H9 (cell line): ENCODE results near the gene SKAP1. TPM values are rescaled to one million over a fixed set of nuclear protein-coding genes. Genes with fewer than 3 reads are reported as not detected.

Source experiments
- DNase-seq: peaks from one replicate; pipeline ENCODE4 v3.0.0-alpha.2; 2017
- H2AFZ ChIP-seq: one replicate; pipeline ENCODE4 v1.6.1; 2013; ENCODE audit warnings: mild to moderate bottlenecking, low read length, control low read depth, moderate library complexity
- H2AK5ac ChIP-seq: 2 replicates; pipeline ENCODE4 v1.6.1; 2013; ENCODE audit warnings: low read length, control low read depth, mixed read lengths; ENCODE audit not compliant: insufficient read length
- H2BK120ac ChIP-seq: one replicate; pipeline ENCODE4 v1.6.1; 2013; ENCODE audit warnings: low read depth, mild to moderate bottlenecking, low read length, control low read depth, inconsistent platforms; ENCODE audit not compliant: poor library complexity, severe bottlenecking
- H2BK12ac ChIP-seq: 2 replicates; pipeline ENCODE4 v1.6.1; 2013; ENCODE audit warnings: low read length, control low read depth, mixed read lengths, low read depth; ENCODE audit not compliant: insufficient read length
- H2BK15ac ChIP-seq: 2 replicates; pipeline ENCODE4 v1.6.1; 2013; ENCODE audit warnings: low read depth, low read length, control low read depth
- H2BK20ac ChIP-seq: one replicate; pipeline ENCODE4 v1.6.1; 2013; ENCODE audit warnings: low read depth, mild to moderate bottlenecking, low read length, control low read depth, inconsistent platforms; ENCODE audit not compliant: poor library complexity, severe bottlenecking
- H2BK5ac ChIP-seq: 2 replicates; pipeline ENCODE4 v1.6.1; 2013; ENCODE audit warnings: low read length, control low read depth, mixed read lengths; ENCODE audit not compliant: insufficient read length
- H3K14ac ChIP-seq: 2 replicates; pipeline ENCODE4 v1.6.1; 2013; ENCODE audit warnings: low read length, control low read depth; ENCODE audit not compliant: insufficient read depth
- H3K18ac ChIP-seq: 2 replicates; pipeline ENCODE4 v1.6.1; 2013; ENCODE audit warnings: low read depth, mild to moderate bottlenecking, mixed read lengths, low read length, control low read depth; ENCODE audit not compliant: insufficient read length
- H3K23ac ChIP-seq: 2 replicates; pipeline ENCODE4 v1.6.1; 2013; ENCODE audit warnings: low read length, control low read depth, mixed read lengths, low read depth; ENCODE audit not compliant: insufficient read length
- H3K23me2 ChIP-seq: 2 replicates; pipeline ENCODE4 v1.6.1; 2013; ENCODE audit warnings: low read depth, mild to moderate bottlenecking, mixed read lengths, low read length, control low read depth; ENCODE audit not compliant: insufficient read length, poor library complexity, severe bottlenecking
- H3K27ac ChIP-seq: 2 replicates; pipeline ENCODE4 v1.5.1; 2013; ENCODE audit warnings: low read length, control low read depth, mixed read lengths, low read depth; ENCODE audit not compliant: insufficient read length
- H3K27me3 ChIP-seq: 2 replicates; pipeline ENCODE4 v1.6.1; 2013; ENCODE audit warnings: low read length, control low read depth, inconsistent platforms; ENCODE audit not compliant: insufficient read depth
- H3K4ac ChIP-seq: 2 replicates; pipeline ENCODE4 v1.6.1; 2013; ENCODE audit warnings: low read depth, mild to moderate bottlenecking, control low read depth, inconsistent platforms, low read length, moderate library complexity
- H3K4me1 ChIP-seq: 2 replicates; pipeline ENCODE4 v1.6.1; 2013; ENCODE audit warnings: low read length, control low read depth, inconsistent platforms; ENCODE audit not compliant: insufficient read depth
- H3K4me2 ChIP-seq: 2 replicates; pipeline ENCODE4 v1.6.1; 2013; ENCODE audit warnings: low read length, control low read depth, mixed read lengths; ENCODE audit not compliant: insufficient read length, insufficient read depth
- H3K56ac ChIP-seq: 2 replicates; pipeline ENCODE4 v1.6.1; 2013; ENCODE audit warnings: low read depth, mild to moderate bottlenecking, mixed read lengths, low read length, control low read depth; ENCODE audit not compliant: insufficient read length
- H3K79me1 ChIP-seq: 2 replicates; pipeline ENCODE4 v1.6.1; 2013; ENCODE audit warnings: low read depth, mild to moderate bottlenecking, moderate library complexity, low read length, control low read depth, inconsistent platforms; ENCODE audit not compliant: insufficient read depth, poor library complexity, severe bottlenecking
- H3K79me2 ChIP-seq: 2 replicates; pipeline ENCODE4 v1.6.1; 2013; ENCODE audit warnings: low read length, control low read depth, inconsistent platforms; ENCODE audit not compliant: insufficient read depth
- H3K9ac ChIP-seq: 2 replicates; pipeline ENCODE4 v1.6.1; 2013; ENCODE audit warnings: low read length, control low read depth, mixed read lengths; ENCODE audit not compliant: insufficient read length; ENCODE audit errors: extremely low read depth
- H3K9me3 ChIP-seq: one replicate; pipeline ENCODE4 v1.6.1; 2013; ENCODE audit warnings: low read depth, low read length, inconsistent platforms; ENCODE audit not compliant: control insufficient read depth
- H3T11ph ChIP-seq: one replicate; pipeline ENCODE4 v1.6.1; 2013; ENCODE audit warnings: mild to moderate bottlenecking, low read length, control low read depth, inconsistent platforms
- H4K20me1 ChIP-seq: one replicate; pipeline ENCODE4 v1.6.1; 2013; ENCODE audit not compliant: control insufficient read depth, insufficient read length, insufficient read depth
- H4K5ac ChIP-seq: 2 replicates; pipeline ENCODE4 v1.6.1; 2013; ENCODE audit warnings: low read depth, mild to moderate bottlenecking, mixed read lengths, low read length, control low read depth; ENCODE audit not compliant: insufficient read length
- H4K8ac ChIP-seq: replicated peaks from 2 replicates; pipeline ENCODE4 v1.6.1; 2013; ENCODE audit warnings: low read length, control low read depth, mixed read lengths, low read depth; ENCODE audit not compliant: insufficient read length
- H4K91ac ChIP-seq: 2 replicates; pipeline ENCODE4 v1.6.1; 2013; ENCODE audit warnings: low read depth, mild to moderate bottlenecking, moderate library complexity, mixed read lengths, low read length, control low read depth; ENCODE audit not compliant: insufficient read length
- H3K27ac Mint-ChIP-seq, 3 experiments: 2 replicates in 2 of 3; 3 replicates in 1 of 3; pipeline ENCODE4 v1.8.0; 2020 to 2021; ENCODE audit warnings: mixed read lengths in 3 of 3, mild to moderate bottlenecking in 1 of 3, moderate library complexity in 1 of 3
- H3K27me3 Mint-ChIP-seq: 2 replicates; pipeline ENCODE4 v1.8.0; 2021; ENCODE audit warnings: low read depth, mild to moderate bottlenecking, moderate library complexity, mixed read lengths
- H3K36me3 Mint-ChIP-seq, 3 experiments: 2 replicates in 2 of 3; 3 replicates in 1 of 3; pipeline ENCODE4 v1.8.0; 2020 to 2021; ENCODE audit warnings: low read depth in 3 of 3, mixed read lengths in 3 of 3; ENCODE audit not compliant: insufficient read depth in 1 of 3
- H3K4me1 Mint-ChIP-seq, 2 experiments: 2 replicates each; pipeline ENCODE4 v1.8.0; 2020; ENCODE audit warnings: mixed read lengths in 2 of 2
- H3K4me3 Mint-ChIP-seq, 2 experiments: 2 replicates in 1 of 2; 3 replicates in 1 of 2; pipeline ENCODE4 v1.8.0; 2020 to 2021; ENCODE audit warnings: mild to moderate bottlenecking in 2 of 2, mixed read lengths in 2 of 2, moderate library complexity in 1 of 2
- H3K9me3 Mint-ChIP-seq, 2 experiments: 2 replicates in 1 of 2; 3 replicates in 1 of 2; pipeline ENCODE4 v1.8.0; 2020; ENCODE audit warnings: mild to moderate bottlenecking in 2 of 2, mixed read lengths in 2 of 2, moderate library complexity in 1 of 2
- WGBS: extraction: QIAGEN DNeasy Blood & Tissue Kit; methylation state at CpG from one replicate; pipeline ENCODE4 v1.1.7; 2013; ENCODE audit warnings: missing lambda C conversion rate, low lambda C conversion rate, mixed read lengths; ENCODE audit not compliant: insufficient read length; ENCODE audit errors: extremely low coverage; 5-methylcytosine and 5-hydroxymethylcytosine counted together
- total RNA-seq: library from RNA; stranded (reverse); gene quantifications from 2 replicates; pipeline ENCODE4 v1.2.1, GENCODE V29; 2021
- TF ChIP-seq, protein P1 (sequence below): fragments of 200-600 bp; sonication (generic); conservative IDR thresholded peaks from 3 replicates; pipeline ENCODE4 v1.8.0; 2021; ENCODE audit warnings: antibody characterized with exemption, mild to moderate bottlenecking

SKAP1 gene
- total RNA-seq, 1 experiment from 2014 or later, result not detected

GRCh38 chr17:48239603-48239995 is 190.4 kb downstream of the SKAP1 start:
- Histone ChIP-seq H4K91ac (no peak overlapping the region), H2BK5ac (no peak overlapping the region), H3K9ac (no peak overlapping the region), H4K5ac (no peak overlapping the region), H3T11ph (no peak overlapping the region), H4K8ac (no peak overlapping the region), H3K79me2 (no peaks in the 10 kb centered on the region), H2BK120ac (no peak overlapping the region), H3K14ac (no peak overlapping the region), H3K79me1 (no peaks in the 10 kb centered on the region), H4K20me1 (no peaks in the 10 kb centered on the region), H3K9me3 (no peaks in the 10 kb centered on the region), H3K27me3 (no peaks in the 10 kb centered on the region), H3K4me1 (0 out of 2 replicates have a peak, but pooled peaks cover 4% of the 10 kb centered on the region), H3K23me2 (no peaks in the 10 kb centered on the region), H2BK12ac (no peak overlapping the region), H3K27ac (no peak overlapping the region), H3K4me2 (no peak overlapping the region), H2BK20ac (no peak overlapping the region), H3K23ac (no peak overlapping the region), H2AK5ac (no peak overlapping the region), H3K4ac (no peak overlapping the region), H2BK15ac (no peak overlapping the region), H3K18ac (no peak overlapping the region), H3K56ac (no peak overlapping the region), H2AFZ (no peak overlapping the region)
- Mint-ChIP-seq H3K9me3 (no peaks in the 10 kb centered on the region), H3K4me1 (peaks cover 10 to 13% of the 10 kb centered on the region in 2 experiments), H3K27ac (no peak overlapping the region), H3K36me3 (no peaks in the 10 kb centered on the region), H3K4me3 (no peak overlapping the region), H3K27me3 (peaks cover 8% of the 10 kb centered on the region)
- WGBS, result no CpG with 5 or more reads among the region's 1 CpG
- DNase-seq, result no peak
- TF ChIP-seq, protein P1, sequence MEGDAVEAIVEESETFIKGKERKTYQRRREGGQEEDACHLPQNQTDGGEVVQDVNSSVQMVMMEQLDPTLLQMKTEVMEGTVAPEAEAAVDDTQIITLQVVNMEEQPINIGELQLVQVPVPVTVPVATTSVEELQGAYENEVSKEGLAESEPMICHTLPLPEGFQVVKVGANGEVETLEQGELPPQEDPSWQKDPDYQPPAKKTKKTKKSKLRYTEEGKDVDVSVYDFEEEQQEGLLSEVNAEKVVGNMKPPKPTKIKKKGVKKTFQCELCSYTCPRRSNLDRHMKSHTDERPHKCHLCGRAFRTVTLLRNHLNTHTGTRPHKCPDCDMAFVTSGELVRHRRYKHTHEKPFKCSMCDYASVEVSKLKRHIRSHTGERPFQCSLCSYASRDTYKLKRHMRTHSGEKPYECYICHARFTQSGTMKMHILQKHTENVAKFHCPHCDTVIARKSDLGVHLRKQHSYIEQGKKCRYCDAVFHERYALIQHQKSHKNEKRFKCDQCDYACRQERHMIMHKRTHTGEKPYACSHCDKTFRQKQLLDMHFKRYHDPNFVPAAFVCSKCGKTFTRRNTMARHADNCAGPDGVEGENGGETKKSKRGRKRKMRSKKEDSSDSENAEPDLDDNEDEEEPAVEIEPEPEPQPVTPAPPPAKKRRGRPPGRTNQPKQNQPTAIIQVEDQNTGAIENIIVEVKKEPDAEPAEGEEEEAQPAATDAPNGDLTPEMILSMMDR, result no peak
